MV-4-11 (cell line): Measurements from ENCODE around the gene BTBD9.
"Not testable (repeated sequence)": the region's sequence is repeated elsewhere in the genome, so short reads cannot be mapped to it uniquely, and the experiment has no call there.

ENCODE experiments used
- DNase-seq: peaks from one replicate; lab custom pipeline; 2025; lab: John Stamatoyannopoulos, UW

The BTBD9 gene

DNA sequence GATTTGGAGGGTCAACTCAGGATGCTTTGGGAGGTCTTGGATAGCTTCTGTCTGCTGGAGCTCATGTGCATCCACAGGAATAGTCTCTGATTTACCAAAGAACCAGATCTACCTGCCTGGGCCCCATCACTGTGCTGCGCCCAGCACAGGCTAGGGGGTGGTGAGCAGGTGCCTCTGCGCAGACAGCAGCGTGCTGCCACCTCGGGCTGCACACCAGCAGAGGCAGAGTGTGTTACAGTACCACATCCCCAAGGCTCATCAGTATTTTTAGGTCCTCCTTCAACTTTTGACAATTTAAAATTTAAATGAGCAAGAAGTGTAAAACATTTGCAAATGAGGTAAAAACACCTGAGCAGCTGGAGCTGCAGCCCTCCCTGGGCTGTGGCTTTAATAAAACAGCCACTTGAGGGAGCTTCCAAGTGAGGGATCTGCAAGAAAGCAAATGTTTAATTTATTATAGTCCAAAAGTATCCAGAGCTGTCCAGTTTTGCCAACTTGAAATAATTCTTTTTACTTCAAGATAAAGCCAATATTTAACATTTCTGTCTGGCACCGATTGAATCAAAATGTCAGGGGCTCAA is 495.3 kb downstream of the BTBD9 start:
- no peak for DNase-seq

DNA sequence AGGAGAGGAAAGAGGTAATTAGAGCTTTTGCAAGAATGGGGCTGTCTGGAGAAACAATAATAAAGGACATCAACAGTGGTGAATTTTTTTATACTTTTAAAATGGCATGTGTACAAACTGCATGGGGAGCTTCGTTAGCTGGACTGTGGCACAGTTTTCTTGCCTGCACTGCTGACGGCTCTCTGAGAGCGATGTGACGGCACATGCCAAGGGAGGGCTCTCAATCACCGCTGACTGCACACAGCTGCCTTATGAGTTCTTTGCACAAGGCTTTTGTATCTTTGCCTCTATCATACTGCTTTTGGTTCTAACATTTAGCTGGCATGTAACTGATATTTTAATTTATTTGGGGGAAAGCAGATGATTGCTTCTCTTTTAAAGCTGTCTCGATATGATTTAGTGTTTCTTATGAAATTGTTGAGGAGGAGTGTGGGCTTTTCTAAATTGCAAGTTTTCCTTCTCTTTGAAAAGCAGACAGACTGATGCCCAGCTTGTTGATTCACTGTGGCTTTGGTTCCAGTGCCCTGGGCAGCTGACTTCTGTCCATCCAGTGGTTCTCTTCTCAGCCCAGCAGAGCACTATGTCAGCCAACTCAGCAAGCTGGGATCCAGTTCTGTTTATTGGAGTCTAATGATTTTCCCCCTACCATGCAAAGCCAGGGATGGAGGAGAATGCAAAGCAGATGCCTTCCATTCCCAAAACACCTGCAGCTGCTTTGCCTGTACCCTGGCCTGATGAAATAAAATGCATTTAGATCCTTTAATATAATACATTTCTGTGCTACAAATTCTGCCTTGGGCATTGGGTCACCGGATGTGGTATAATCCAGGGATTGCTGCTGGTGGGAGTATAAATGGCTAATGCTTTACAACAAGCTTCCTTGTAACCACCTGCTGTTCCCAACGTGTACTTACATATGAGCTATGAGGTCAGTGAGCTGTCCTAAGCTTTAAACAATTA is 496.3 kb downstream of the BTBD9 start:
- DNase-seq, result no peak

DNA sequence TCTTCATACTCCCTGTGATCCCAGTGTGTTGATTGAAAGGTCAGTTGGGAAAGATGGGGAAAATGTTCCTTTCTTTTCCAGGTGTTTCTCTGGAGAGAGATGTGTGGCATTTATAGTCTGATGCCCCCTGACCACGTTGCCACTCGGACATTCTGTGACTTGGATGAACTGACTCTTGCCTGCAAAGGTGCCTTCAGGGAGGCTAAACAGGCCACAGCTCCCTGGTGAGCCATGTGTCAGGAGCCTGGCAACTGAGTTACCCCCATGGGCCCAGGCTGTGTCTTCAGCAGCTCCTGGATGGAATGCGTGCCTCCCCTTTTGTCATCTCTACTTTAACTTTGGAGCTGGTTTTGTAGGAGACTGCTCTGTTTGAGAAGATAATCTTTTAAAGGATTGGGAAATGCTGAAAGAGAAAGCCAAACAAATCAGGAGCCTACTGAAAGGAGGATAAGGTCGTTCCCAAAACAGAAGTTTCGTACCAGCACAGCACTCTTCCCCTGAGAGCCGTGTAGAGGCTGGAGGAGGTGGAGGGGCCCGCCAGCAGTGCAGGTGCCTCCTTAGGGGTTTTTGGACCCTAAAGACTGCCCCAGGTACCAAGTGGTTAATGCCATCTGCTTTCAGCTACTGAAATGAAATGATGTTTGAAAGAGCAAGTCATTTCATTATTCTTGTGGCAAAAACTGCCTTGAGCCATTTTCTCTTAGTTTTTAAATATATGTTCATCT is 497.4 kb downstream of the BTBD9 start:
- DNase-seq, result no peak

DNA sequence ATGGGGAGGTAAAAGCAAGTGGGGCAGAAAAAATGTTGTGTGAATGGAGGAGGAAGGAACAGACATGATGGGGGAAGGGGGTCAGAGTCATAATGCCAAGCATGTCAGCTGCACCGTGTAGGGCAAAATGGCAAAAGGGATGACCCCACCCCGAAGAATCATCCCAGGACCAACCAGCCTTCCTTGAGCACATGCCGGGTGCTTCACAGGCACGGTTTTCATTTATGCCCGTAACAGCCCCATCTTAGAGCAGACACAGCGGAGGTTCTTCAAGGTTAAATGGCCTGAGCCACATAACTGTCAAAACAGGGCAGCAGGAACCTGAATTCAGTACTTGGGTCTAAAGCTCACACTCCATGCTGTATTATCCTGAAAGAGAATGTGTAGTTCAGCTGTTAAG is 498.0 kb downstream of the BTBD9 start:
- DNase-seq, result no peak

DNA sequence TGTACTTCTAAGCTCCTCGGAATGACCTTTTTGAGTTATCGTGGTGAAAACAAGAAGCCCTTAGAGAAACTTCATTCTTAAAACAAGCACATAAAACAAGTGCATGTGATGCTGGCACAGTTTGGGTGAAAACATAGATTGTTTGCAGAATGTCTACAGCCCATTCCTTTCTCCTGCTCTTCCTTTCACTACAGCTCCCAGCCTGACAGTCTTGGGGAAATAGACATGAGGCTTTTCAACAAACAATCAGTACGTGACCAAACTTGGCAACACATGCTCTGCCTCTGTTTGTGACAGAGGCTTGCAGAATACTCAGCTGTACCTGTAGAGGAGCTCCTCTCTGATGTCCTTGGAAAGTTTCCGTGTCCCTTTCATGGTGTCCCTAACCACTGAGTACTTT is 498.6 kb downstream of the BTBD9 start:
- no peak for DNase-seq

DNA sequence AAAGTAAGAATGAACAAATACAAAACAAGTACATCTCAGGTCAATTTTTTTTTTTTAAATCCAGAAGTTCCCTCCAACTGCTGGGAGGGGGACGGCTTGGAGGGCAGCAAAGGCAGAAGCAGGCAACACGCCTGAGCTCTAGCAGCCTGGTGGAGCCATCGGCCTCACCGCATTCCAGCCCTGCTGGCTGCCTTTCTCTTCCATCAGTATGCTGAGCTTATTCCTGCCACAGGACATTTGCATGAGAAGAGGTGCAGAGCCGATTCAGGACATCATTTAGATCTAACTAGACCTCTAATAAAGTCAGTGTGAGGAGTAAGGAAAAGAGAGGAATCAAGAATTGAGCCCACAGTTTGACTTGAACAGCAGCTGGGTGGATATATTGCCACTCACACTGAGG is 501.4 kb downstream of the BTBD9 start:
- no peak for DNase-seq

DNA sequence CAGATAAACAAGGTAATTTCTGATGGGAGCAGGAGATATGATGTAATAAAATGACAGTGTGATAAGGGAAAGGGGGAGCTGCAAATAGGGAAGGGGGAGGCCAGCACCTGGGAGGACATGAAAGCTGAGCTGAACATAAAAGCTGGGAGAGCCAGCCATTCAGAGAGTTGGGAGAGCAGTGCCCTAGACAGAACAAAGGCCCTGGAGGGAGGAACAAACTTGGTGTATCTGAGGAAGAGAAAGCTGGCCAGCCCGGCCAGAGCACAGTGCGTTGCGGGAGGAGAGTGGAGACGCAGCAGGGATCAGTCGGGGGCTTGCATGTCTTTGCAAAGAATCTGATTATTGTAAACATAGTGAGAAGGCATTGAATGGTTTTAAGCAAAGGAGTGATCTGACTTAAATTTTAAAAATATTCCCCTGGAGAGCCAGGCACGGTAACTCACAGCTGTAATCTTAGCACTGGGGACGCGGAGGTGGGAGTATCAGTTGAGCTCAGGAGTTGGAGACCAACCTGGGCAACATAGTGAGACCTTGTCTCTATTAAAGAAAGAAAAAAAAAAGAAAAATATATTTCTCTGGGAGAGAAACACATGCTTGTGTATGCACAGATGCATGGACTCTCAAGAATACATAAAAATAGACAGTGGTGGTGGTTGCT is 502.0 kb downstream of the BTBD9 start:
- no peak for DNase-seq

DNA sequence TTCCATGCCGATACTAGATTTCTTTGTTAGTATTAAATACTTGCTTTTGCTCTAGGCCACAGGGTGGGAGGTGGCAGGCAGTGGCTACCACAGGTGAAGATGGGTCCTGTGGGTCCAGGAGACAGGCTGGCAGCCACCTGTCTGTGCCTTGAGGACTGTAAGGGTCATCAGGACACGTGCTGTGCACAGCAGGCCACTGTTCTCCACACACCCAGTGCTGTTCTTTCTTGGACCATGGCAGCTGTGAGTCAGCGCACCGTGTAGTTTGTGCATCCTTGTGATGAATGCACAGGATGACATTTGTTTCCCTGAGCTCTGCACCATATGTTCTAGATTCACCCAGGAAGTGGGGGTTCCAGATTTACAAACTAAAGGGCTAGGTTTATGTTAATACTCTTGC is 503.2 kb downstream of the BTBD9 start:
- no peak for DNase-seq

DNA sequence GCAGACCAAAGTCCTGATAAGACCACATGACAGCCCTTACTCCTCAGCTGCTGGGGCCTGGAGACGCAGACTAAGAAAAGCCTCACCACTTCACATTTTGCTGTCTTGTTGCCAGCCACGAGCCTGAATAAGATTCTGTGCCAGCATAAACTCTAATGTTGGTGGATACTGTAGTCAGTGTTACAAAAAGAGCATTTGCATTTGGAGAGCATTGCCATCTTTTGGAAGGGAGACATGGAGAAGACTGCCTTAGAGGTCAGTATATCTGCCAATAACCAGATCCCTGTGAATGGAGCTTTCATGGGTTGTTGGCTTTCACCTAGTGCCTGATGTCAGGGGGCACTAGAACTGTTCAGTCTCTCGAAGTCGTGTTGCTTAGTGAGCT is 505.0 kb downstream of the BTBD9 start:
- no peak for DNase-seq

DNA sequence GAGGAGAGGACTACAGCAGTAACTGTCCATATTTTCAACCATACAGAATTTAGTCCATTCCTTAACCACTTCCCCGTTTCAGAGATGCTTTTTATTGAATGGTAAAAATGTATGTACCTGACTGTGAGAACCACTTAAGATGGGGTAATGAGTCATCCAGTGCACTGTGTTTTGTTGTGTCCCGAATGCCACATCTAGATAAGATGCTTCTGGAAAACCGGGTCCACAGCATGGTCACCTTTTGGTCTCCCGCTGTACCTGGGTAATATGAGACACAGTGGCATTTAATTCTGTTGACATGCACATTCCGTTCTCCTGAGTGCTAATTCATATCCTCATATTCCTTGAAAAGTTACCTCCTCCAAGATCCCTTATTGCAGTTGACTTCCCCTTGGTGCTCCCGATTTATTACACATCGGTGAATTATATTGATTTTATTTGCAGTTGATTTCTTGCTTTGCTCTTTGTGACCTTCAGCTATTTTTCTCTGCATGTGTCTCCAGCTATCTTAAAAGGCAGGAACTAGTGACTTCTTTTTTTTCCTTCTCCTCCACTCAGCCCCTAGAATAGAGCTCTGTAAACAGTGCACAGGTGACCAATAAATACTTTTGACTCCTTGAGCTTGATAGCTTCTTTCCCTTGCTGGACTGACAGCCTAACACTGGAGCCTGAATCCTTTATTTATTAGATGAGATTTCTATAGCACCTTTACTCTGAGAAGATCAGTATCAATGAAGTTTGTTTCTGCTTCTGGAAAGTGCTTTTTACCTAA is 505.6 kb downstream of the BTBD9 start:
- no peak for DNase-seq

DNA sequence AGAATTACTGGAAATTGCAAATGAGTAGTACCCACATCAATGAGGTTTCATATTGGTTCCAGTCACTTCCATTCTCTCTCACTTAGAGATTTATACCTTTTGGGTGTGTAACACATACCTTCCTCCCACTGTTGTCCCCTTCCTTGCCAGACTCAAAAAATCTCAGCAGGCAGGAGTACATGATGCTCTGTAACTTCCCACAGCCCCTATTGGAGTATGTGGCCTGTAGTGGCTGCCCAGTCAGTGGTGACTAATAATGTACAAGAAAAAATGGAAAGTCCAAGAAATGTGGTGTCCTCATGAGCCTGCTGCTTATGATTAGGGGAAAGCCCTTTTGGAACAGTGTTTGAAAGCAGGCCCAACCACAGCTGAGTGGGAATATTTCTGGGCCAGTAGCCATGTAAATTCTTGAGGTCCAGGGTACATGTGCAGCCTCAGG is 508.2 kb downstream of the BTBD9 start:
- DNase-seq, result no peak

DNA sequence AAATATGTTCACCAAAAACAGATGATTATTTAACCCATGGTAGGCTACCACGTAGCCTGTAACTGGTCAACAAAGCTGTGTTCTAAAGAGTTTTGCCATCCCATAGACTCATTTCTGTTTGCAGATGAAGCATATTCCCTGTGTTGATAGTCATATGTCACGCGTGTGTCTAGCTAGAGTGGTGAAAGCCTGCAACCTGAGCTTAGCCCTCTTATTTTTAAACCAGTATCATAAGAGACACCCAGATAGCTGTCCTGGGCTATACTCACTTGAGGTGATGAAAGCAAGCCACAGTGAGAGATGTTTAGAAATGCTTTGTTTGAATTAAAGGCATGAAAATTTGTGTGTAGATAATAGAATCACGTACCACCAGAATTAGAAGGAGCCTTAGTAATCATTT is 512.4 kb downstream of the BTBD9 start:
- DNase-seq, result no peak

DNA sequence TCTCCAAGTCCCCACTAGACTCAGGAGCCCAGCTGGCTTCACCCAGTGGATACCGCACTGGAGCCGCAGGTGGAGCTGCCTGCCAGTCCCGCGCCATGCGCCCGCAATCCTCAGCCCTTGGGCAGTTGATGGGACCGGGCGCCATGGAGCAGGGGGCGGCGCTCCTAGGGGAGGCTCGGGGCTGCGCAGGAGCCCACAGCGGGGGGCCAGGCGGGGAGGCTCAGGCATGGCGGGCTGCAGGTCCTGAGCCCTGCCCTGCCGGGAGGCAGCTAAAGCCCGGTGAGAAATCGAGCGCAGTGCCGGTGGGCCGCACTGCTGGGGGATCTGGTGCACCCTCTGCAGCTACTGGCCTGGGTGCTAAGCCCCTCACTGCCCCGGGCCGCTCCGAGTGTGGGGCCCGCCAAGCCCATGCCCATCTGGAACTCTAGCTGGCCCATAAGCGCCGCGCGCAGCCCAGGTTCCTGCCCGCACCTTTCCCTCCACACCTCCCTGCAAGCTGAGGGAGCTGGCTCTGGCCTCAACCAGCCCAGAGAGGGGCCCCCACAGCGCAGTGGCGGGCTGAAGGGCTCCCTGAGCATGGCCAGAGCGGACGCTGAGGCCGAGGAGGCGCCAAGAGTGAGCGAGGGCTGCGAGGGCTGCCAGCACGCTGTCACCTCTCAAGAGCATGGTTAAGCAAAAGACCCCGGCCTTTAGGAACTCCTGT is 515.4 kb downstream of the BTBD9 start:
- not testable (repeated sequence) for DNase-seq

DNA sequence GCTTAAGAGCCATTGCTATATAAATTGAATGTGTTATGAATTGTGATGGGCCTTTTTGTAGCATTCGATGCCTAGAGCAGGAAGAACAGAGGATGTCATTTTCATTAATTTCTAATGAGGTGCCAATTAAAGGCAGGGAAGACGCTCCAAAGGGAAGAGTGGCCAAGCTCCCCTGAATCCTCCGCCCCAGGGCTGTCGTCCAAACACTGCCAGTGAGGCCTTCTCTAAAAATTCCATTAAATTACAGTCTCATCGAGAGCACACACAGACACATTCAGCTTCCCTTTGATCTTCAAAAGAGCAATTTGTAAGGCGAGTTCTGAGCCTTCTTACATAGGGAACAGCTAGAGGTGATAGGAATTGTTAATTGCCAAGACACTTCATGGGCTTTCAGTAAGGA is 520.2 kb downstream of the BTBD9 start:
- DNase-seq, result no peak

DNA sequence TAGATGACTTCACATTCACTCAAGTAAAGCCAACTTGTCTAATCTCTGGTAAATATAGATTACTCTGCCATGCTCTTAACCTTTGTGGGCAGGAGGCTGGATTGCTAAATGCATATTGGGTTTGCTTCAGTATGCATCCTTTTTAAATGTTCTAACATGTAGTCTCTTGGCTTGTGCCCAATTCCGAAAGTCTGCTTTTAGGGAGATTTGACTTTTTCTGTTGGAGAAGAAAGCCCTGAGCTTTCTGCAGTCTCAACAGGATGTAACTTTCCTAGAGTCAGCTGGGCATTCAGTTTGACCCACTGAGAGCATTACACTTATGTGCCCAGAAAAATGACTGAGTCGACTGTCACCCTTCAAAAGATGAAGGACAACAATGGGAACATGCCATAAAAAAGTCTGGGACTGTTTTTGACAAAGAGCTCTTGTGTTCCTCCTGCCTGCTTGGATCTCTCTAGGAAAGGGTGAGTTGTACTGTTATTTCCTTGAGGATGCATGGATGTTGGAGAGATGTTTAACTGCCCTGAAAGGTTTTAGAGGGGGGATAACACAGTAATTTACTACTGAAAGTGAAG is 520.9 kb downstream of the BTBD9 start:
- DNase-seq, result no peak
